ENCODE data around the gene ZFPL1.

Gene ZFPL1

GRCh38 chr11:65130631-65131416, 46.8 kb downstream of the ZFPL1 start:
- DNase-seq (ENCODE audit: low spot score), result no peak

- no peak for DNase-seq (ENCODE audit: low spot score)
Measured at GRCh38 chr11:65131417-65131776, 47.4 kb downstream of the ZFPL1 start.

GRCh38 chr11:65131895-65132237, 47.8 kb downstream of the ZFPL1 start:
- no peak for DNase-seq (ENCODE audit: low spot score)

DNA sequence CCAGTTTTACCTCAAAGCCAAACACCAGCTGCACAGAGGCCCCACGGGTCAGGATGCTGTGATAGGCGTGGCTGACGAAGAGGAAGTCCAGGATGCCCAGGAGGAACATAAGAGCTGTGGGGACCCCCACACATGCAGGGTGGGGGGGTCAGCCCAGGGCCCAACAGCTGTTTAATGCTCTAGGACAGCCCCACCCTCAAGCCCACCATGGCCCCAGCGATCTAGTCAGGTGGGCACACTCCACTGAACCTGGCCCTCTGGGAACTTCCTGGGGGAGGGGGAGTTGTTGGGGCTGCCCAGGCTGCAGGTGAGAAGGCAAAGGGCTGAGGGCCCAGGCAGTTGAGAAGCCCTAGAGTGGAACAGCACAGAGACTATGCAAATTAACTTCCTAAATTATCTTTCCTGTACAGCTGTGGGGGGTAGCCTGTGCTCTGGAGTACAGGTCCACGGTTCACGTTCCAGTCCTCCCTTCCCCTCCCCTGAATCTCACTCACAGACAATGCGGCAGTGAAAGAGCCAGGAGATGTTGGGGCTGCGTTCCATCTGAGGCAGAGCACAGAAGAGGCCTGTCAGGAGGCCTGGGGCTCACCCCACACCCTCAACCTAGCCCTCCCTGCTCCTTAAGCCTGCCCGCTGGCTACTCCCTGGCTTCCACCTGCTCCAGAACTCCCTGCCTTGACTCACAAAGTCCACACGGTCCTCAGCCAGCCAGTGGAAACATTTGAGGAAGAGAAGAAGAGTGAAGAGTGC, 48.4 kb downstream of the ZFPL1 start:
- DNase-seq (ENCODE audit: low spot score), result peak; percentile 84

DNA sequence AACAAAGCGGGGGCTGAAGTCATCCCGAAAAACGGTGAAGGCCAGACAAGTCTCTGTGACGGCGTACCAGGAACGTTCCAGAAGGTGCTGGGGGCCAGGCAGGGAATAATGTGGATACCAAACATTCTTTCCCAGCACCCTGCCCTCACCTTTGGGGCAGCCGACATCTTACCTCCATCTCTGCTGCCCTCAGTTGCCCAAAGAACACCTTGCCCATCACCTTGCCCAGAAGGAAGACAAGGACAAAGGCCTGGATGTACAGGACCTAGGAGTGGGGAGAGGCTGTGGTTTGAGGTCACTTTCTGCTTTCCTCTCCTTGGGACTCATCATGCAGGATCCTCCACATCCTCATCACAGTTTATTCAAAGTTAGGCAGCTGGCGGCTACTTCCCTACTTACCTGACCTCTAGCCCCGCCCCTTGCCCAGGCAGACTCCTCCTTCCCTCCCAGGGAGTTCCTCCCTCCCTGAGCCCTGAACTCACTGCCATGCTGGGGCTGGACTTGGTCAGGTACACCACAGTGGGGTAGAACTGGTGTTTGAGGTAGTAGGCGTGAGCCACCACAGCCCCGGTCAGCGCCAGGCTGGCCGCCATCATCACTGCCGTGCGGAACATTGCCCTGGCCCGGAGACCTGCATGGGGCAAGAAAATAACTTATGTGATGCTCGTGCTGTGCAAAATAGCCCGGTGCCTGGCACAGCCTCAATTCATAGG, 49.1 kb downstream of the ZFPL1 start:
- peak; percentile 84 for DNase-seq (ENCODE audit: low spot score)

- no peak for DNase-seq (ENCODE audit: low spot score)
Measured at GRCh38 chr11:65133724-65134123, 49.7 kb downstream of the ZFPL1 start.

DNA sequence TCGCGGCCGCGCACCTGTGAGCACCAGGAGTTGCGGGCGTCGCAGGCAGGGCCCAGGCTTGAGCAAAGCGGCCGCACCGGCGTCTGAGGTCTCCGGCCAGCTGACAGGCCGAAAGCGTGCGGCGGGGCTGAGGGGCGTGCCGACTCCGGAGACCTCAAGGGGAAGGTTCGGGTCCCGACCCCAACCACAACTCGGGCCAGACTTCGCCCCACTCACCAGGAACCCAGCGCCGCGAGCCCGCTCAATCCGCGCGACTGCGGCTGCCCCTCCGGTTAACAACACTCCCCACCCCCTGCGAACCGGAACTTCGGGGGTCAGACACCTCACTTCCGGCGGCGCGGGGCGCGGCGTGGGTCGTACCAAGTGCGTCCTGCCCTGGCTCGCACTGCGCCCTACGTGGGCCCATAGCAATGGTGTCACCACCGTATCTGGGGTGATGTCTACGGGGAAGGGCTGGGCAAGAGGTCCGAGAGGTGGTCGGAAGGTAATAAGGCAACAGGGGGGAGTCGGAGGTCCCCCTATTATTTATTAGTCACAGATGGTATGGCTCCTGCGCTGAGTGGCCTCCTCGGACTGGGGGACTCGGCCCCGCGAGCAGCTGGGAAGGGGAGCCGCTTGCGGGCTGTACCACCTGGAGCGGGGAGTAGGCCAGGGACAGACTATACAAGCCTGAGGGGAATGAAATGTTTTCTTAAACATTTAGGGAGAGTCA, 50.4 kb downstream of the ZFPL1 start, which contains the start of gene SYVN1:
SYVN1 (minus strand) TSS at position 280 of the 712 bp plus-strand sequence. CDS start 918 bp downstream, outside the sequence.
- peak; percentile 92 for DNase-seq (ENCODE audit: low spot score)

GRCh38 chr11:65134952-65135632, 51.1 kb downstream of the ZFPL1 start:
- DNase-seq (ENCODE audit: low spot score), result peak; percentile 96

DNA sequence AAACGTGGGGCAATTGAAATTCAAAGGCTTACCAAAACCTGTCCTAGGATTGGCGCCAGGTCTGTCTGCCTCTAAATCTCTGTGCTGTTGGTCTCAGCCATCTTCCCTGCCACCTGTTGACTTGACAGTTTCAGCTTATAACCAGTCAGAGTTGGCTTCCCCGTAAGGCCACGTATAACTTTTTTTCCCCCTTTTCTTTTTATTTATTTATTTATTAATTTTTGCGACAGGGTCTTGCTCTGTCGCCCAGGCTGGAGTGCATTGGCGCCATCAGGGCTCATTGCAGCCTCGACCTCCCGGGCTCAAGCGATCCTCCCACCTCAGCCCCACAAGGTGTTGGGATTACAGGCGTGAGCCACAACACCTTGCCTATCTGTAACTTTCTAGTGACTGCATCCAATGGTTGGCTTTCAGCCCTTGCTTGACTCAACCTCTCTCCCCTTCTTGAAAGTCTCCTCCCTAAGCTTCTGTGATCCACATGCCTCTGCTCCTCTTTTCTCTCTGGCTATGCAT, 51.7 kb downstream of the ZFPL1 start:
- no peak for DNase-seq (ENCODE audit: low spot score)

DNA sequence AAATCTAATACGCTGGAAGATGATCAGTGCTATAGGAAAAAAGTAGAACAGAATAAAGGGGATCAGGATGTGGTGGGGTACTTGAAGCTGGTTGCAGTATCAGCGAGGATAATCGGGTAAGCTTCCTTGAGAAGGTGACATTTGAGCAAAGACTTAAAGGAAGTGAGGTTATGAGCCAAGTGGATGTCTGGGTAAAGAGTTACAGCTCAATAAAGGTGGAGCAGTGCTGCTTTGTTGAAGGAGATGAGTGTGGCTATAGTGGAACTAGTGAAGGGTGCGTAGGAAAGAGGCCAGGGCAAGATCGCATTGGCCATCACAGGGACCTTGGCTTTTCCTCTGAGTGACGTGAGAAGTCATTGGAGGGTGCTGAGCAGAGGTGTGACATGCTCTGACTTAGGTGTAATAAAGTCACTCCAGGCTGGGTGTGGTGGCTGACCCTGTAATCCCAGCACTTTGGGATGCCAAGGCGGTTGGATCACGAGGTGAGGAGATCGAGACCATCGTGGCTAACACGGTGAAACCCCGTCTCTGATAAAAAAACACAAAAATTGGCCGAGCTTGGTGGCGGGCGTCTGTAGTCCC, 52.6 kb downstream of the ZFPL1 start:
- DNase-seq (ENCODE audit: low spot score), result no peak
